Endothelial cell of umbilical vein (primary cell): ENCODE measurements around the gene ELL2. TPM values are rescaled to one million over a fixed set of nuclear protein-coding genes. Genes with fewer than 3 reads are reported as not detected.

Experiments
- BruUV-seq: library from RNA; stranded (reverse); fragments of 400-500 nt; replicated peaks from 2 replicates; lab custom pipeline; 2021; lab: Mats Ljungman, UMichigan
- CTCF ChIA-PET: fragments of 300-600, 350-600 bp; sonication (Branson Sonifier 250); formaldehyde crosslinking; loops from one replicate; lab custom pipeline; 2021; ENCODE audit warnings: antibody characterized with exemption, inconsistent platforms; lab: Charles Lee
- POLR2A ChIA-PET: fragments of 300-600, 350-600 bp; sonication (Branson Sonifier 250); formaldehyde crosslinking; loops from one replicate; lab custom pipeline; 2021; ENCODE audit warnings: antibody characterized with exemption, inconsistent platforms; lab: Charles Lee
- DNase-seq: peaks from one replicate; pipeline ENCODE4 v3.0.0-alpha.2; 2011; ENCODE audit warnings: low read depth, low spot score
- FAIRE-seq: peaks from 2 replicates; lab custom pipeline; 2011; peaks lifted over from hg19 to GRCh38; lab: Jason Lieb, UNC
- H2AFZ ChIP-seq: 2 replicates; pipeline ENCODE4 v1.6.0; 2012; ENCODE audit warnings: low read depth, low read length, control low read depth, inconsistent platforms
- H3K27ac ChIP-seq: 2 replicates; pipeline ENCODE4 v1.5.1; 2011; ENCODE audit warnings: low read depth, mild to moderate bottlenecking, control low read depth, low read length, moderate library complexity; ENCODE audit not compliant: insufficient read depth
- H3K27me3 ChIP-seq, 2 experiments: 2 replicates each; pipeline versions ENCODE4 v1.6.0 to v1.6.1; 2011; ENCODE audit warnings: low read length in 2 of 2, mixed read lengths in 1 of 2; ENCODE audit not compliant: control insufficient read depth in 2 of 2, insufficient read depth in 2 of 2
- H3K36me3 ChIP-seq, 2 experiments: 2 replicates in 1 of 2; 3 replicates in 1 of 2; pipeline ENCODE4 v1.5.1; 2011; ENCODE audit warnings: low read length in 2 of 2, mild to moderate bottlenecking in 1 of 2, moderate library complexity in 1 of 2; ENCODE audit not compliant: control insufficient read depth in 2 of 2, insufficient read depth in 2 of 2; ENCODE audit errors: extremely low read depth in 1 of 2
- H3K4me1 ChIP-seq: 3 replicates; pipeline ENCODE4 v1.5.1; 2011; ENCODE audit warnings: mild to moderate bottlenecking, low read length; ENCODE audit not compliant: control insufficient read depth, insufficient read depth; ENCODE audit errors: extremely low read depth
- H3K4me2 ChIP-seq: 2 replicates; pipeline ENCODE4 v1.6.1; 2011; ENCODE audit warnings: low read length, control low read depth, mixed read lengths; ENCODE audit not compliant: insufficient read depth
- H3K4me3 ChIP-seq, 3 experiments: fragments of 200-600 bp in 1 of 3; sonication (generic), shearing (Covaris generic) in 1 of 3; replicated peaks in 1 of 3; 2 replicates each; pipeline ENCODE4 v1.5.1; 2011 to 2016; ENCODE audit warnings: control low read depth in 3 of 3, low read length in 3 of 3, mild to moderate bottlenecking in 2 of 3, inconsistent platforms in 1 of 3, low read depth in 1 of 3, moderate library complexity in 1 of 3; ENCODE audit not compliant: insufficient read depth in 1 of 3
- H3K79me2 ChIP-seq: 2 replicates; pipeline ENCODE4 v1.6.0; 2012; ENCODE audit warnings: low read length, inconsistent platforms; ENCODE audit not compliant: control insufficient read depth, insufficient read depth
- H3K9ac ChIP-seq: replicated peaks from 2 replicates; pipeline ENCODE3; 2011; ENCODE audit warnings: low read length, control low read depth; ENCODE audit not compliant: insufficient read depth; ENCODE audit errors: extremely low read depth
- H3K9me1 ChIP-seq: replicated peaks from 3 replicates; pipeline ENCODE4 v1.6.0; 2011; ENCODE audit warnings: mild to moderate bottlenecking, low read length; ENCODE audit not compliant: control insufficient read depth, insufficient read depth; ENCODE audit errors: extremely low read depth
- H3K9me3 ChIP-seq: replicated peaks from 2 replicates; pipeline ENCODE4 v1.5.1; 2012; ENCODE audit warnings: low read length, inconsistent platforms; ENCODE audit not compliant: control insufficient read depth, insufficient read depth
- H4K20me1 ChIP-seq: replicated peaks from 2 replicates; pipeline ENCODE3; 2011; ENCODE audit warnings: mild to moderate bottlenecking, low read length; ENCODE audit not compliant: control insufficient read depth, insufficient read depth; ENCODE audit errors: extremely low read depth
- CTCF ChIP-seq, 2 donors: IDR thresholded peaks; 1 replicate in 1 of 2; 2 replicates in 1 of 2; pipeline ENCODE4 v1.5.1; 2011; ENCODE audit warnings: low read length in 2 of 2, mild to moderate bottlenecking in 2 of 2, moderate library complexity in 2 of 2, control low read depth in 1 of 2, inconsistent platforms in 1 of 2, low read depth in 1 of 2; ENCODE audit not compliant: insufficient read depth in 1 of 2; ENCODE audit errors: extremely low read depth in 1 of 2
- EZH2 ChIP-seq: IDR thresholded peaks from 2 replicates; pipeline ENCODE4 v1.6.1; 2012; ENCODE audit warnings: borderline replicate concordance, low read depth, mild to moderate bottlenecking, moderate library complexity, low read length, inconsistent platforms; ENCODE audit not compliant: severe bottlenecking
- FOS ChIP-seq: IDR thresholded peaks from 2 replicates; pipeline ENCODE4 v1.6.1; 2011; ENCODE audit warnings: mild to moderate bottlenecking, low read length, moderate library complexity, borderline replicate concordance; ENCODE audit not compliant: insufficient read depth
- GATA2 ChIP-seq: IDR thresholded peaks from 2 replicates; pipeline ENCODE4 v1.7.0; 2011; ENCODE audit warnings: low read depth, mild to moderate bottlenecking, moderate library complexity, mixed read lengths, low read length; ENCODE audit not compliant: insufficient read length, insufficient read depth
- JUN ChIP-seq: IDR thresholded peaks from 2 replicates; pipeline ENCODE4 v1.6.1; 2011; ENCODE audit warnings: borderline replicate concordance, low read depth; ENCODE audit not compliant: insufficient read length, insufficient read depth
- MAX ChIP-seq: IDR thresholded peaks from 2 replicates; pipeline ENCODE4 v1.6.1; 2011; ENCODE audit not compliant: insufficient read depth, insufficient read length
- MYC ChIP-seq: IDR thresholded peaks from one replicate; pipeline ENCODE4 v1.6.1; 2011; ENCODE audit warnings: mild to moderate bottlenecking, low read depth, low read length
- POLR2A ChIP-seq: IDR thresholded peaks from 2 replicates; pipeline ENCODE4 v1.6.1; 2012; ENCODE audit warnings: low read depth, mild to moderate bottlenecking, control low read depth, low read length
- POLR2AphosphoS5 ChIP-seq: IDR thresholded peaks from 2 replicates; pipeline ENCODE4 v1.6.1; 2012; ENCODE audit warnings: low read depth, mild to moderate bottlenecking, control low read depth, low read length, moderate library complexity; ENCODE audit not compliant: insufficient read depth
- dilution Hi-C: fragments of 300-500 bp; cut with MboI; formaldehyde crosslinking; loops from one replicate; pipeline ENCODE4 v1.15.0; 2019; ENCODE audit warnings: low sequenced_read_pairs; ENCODE audit not compliant: extremely low pct_ligation_motif_present
- intact Hi-C: fragments of 100-400 bp; cut with micrococcal nuclease; formaldehyde crosslinking; loops from one replicate; pipeline ENCODE4 v1.10.0; 2022
- polyA plus RNA-seq, 4 experiments: library from polyadenylated mRNA; depleted of rRNA in 3 of 4; stranded (reverse) in 3 of 4; unstranded in 1 of 4; fragments of >200 nt; gene quantifications; 2 replicates each; pipeline versions ENCODE4 v1.2.1 to v1.2.3, GENCODE V29; 2011 to 2012; ENCODE audit warnings: missing spikeins in 1 of 4
- total RNA-seq: library from RNA; stranded (reverse); gene quantifications from 2 replicates; pipeline ENCODE4 v1.2.3, GENCODE V29; 2021

Gene ELL2
- total and polyA plus RNA-seq, 2 donors (not counting 3 experiments of a cell fraction or from before 2014, with no cell fraction given): 6.8 to 26.0 TPM

- BruUV-seq: no TSS peak
- Histone ChIP-seq H3K36me3 (no peaks in the 10 kb centered on the region), H4K20me1 (no peaks in the 10 kb centered on the region), H3K4me1 (no peaks in the 10 kb centered on the region), H3K4me3 (no peak overlapping the region), H3K4me2 (no peak overlapping the region), H3K9ac (no peak overlapping the region), H3K9me1 (no peaks in the 10 kb centered on the region), H3K27ac (no peak overlapping the region), H3K9me3 (no peaks in the 10 kb centered on the region), H3K27me3 (no peaks in the 10 kb centered on the region), H3K79me2 (no peaks in the 10 kb centered on the region), H2AFZ (no peak overlapping the region)
- DNase-seq: no peak
- intact Hi-C loops (no loop called here), dilution Hi-C loops (no loop called here)
- POLR2A ChIA-PET: no interaction called here
- no peak for FAIRE-seq
- TF ChIP-seq FOS (no peak), CTCF (IDR thresholded peaks at IDR 0.05; ENCODE audit: extremely low read depth in 1 of 2, insufficient read depth in 1 of 2, low read depth in 1 of 2, low read length in 2 of 2) (no peak), POLR2A (no peak), JUN (no peak), MYC (no peak), POLR2AphosphoS5 (no peak), MAX (no peak), GATA2 (no peak), EZH2 (no peak)
- CTCF ChIA-PET: interaction anchor here (1.5 to 1.9 kb wide), 2 partner anchors 8 to 23 kb away, joined by 4 to 5 read pairs; no protein-coding TSS in a partner anchor
Measured at GRCh38 chr5:95986937-95987520, 25.4 kb upstream of the ELL2 start.
